GM18502 (cell line): Measurements from ENCODE around the gene PODNL1.
"Not testable (repeated sequence)": the region's sequence is repeated elsewhere in the genome, so short reads cannot be mapped to it uniquely, and the experiment has no call there.

ENCODE experiments used
- ATAC-seq: cut with Tn5 transposase; IDR thresholded peaks from one replicate; pipeline ENCODE4 v1.9.1; 2021; ENCODE audit warnings: mild to moderate bottlenecking; ENCODE audit not compliant: unreplicated experiment, poor library complexity

Gene PODNL1

DNA sequence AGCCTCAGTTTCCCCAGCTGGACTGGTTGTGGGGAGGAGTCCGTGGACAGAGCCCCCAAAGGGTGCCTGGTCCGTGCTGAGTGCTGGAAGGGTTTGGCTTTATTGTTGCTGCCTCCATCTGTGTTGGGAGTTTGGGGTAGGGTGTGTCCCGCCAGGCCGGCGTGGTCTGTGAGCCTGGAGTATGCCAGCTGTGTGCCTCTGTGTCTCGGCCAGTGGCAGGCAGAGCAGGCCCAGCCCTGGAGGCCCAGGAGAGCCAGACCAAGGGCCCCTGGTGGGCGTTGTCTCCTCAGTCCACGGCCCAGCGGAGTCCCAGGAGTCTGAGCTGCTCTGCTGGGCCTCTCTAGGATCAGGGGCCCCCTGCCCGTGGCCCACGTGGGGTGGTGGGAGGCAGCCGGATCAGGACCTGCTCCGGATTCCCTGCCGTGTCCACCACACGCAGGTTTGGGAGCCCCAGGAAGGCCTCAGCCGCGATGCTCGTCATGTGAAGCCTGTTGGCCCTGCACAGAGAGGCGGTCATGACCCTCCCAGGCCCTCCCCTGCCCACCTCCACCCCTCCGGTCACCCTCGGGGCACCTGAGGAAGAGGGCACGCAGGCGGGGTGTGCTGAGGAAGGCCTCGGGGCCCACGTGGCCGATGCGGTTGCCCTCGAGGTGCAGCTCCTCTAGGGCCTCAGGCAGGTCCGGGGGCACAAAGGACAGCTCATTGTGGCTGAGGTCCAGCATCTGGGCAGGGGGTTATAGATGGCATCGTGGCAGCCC lies 6.6 kb downstream of the PODNL1 start:
- no peak for ATAC-seq

DNA sequence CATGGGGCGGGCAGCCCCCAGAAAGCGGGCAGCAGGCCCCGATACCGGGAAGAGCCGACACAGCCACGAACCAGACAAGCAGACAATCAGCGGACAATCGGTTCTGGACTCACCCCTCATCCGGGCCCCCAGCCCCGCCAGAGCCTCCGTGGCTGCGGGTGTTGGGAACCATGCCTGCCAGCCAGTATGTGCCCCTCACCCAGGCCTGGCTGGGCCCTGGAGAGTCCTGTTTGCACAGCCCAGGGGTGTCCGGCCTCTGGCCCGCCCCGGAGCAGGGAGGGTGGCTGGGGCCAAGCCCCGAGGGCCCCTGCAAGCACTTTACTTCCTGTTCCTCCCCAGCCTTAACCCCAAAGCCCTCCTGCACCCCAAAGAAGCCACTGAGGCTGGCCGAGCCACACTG lies 7.8 kb downstream of the PODNL1 start:
- ATAC-seq = no peak

DNA sequence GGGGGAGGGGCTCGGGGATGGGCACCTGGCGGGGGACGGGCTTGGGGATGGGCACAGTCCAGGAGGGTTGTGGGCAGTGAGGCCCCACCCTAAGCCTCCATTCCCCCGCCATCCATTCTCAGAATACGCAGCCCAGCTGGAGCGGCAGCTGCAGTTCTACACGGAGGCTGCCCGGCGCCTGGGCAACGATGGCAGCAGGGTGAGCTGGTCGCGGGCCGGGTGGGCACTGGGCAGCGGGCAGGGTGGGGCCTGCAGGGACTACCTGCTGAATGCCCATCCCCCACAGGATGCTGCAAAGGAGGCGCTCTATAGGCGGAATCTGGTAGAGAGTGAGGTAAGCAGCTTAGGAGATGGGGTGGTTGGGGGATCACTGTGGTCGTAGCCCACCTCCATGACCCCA lies 8.3 kb downstream of the PODNL1 start:
- no peak for ATAC-seq

DNA sequence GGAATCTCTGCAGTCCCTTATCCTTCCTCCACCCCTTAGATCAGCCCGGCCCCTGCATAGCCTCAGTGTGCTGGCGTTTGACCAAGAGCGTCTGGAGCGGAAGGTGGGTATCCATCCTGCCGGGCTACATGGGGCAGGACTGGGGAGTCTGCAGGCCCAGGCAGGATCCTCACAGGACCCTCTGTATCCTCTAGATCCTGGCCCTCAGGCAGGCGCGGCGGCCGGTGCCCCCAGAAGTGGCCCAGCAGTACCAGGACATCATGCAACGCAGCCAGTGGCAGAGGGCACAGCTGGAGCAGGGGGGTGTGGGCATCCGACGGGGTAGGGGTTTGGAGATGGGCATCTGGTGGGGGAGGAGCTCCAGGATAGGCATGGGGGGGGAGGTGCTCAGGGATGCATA lies 8.9 kb downstream of the PODNL1 start:
- no peak for ATAC-seq

DNA sequence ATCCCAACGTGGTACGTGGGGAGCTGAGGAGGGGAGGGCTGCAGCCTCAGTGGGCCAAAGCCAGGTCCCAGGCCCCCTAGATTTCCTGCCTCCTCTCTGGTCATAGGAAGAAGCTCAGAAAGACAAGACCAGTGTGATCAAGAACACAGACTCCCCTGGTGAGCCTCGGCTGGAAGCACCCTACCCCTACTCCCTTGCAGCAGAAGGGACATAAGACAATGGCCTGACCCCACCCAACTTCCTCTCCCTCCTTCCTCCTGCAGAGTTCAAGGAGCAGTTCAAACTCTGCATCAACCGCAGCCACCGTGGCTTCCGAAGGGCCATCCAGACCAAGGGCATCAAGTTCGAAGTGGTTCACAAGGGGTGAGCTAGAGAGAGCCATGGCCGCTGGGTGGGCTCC lies 11.5 kb downstream of the PODNL1 start:
- ATAC-seq = no peak

DNA sequence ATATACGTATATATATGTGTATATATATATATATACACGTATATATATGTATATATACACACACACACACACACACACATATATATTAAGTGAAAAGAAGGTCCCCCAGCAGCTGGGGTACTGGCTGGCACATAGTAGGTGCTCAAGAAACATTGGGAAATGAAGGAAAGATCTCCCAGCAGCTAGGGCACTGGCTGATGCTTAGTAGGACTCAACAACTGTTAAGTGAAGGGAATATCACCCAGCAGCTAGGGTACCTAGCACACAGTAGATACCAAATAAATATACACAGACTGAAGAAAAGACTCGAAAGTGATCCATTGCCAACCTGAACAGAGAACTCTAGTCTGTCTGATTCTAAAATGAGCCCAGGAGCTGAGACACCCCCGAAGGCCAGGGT lies 12.2 kb downstream of the PODNL1 start:
- ATAC-seq = no peak

DNA sequence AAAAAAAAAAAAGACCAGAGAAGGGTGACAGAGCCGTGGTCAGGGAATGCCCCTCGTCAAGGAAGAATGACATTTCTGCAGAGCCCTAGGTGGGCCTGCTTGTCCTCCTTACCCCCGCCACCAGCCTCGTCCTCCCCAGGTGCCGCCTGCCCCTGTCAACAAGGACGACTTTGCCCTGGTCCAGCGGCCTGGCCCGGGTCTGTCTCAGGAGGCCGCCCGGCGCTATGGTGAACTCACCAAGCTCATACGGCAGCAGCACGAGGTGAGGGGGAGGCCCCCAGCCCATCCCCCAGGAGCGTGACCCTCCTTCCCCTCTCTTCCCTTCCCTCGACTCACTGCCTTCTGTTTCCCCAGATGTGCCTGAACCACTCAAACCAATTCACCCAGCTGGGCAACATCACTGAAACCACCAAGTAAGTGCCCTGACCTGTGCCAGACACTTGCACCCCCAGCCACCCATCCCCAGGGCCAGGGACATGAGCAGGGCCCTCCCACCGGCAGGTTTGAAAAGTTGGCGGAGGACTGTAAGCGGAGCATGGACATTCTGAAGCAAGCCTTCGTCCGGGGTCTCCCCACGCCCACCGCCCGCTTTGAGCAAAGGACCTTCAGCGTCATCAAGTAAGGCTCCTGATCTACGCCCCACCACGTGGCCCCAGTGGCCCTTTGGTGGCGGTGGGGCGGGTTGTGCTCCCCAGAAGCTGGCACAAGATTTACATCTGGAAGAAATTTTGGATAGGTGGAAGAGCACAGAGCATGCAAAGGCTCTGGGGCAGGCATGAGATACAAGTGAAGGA lies 14.8 kb downstream of the PODNL1 start:
- no peak for ATAC-seq

DNA sequence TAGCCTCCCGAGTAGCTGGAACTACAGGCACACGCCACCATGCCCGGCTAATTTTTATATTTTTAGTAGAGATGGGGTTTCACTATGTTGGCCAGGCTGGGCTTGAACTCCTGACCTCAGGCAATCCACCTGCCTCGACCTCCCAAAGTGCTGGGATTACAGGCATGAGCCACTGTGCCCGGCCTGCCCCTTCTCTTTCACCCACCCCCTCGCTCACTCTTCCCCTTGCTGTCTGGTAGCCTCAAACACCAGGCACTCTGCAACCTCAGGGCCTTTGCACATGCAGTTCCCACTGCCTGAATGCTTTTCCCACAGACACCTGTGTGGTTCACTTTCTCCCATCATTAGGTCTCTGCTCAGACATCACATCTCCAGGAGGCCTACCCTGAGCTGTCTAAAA lies 16.1 kb downstream of the PODNL1 start:
- not testable (repeated sequence) for ATAC-seq

DNA sequence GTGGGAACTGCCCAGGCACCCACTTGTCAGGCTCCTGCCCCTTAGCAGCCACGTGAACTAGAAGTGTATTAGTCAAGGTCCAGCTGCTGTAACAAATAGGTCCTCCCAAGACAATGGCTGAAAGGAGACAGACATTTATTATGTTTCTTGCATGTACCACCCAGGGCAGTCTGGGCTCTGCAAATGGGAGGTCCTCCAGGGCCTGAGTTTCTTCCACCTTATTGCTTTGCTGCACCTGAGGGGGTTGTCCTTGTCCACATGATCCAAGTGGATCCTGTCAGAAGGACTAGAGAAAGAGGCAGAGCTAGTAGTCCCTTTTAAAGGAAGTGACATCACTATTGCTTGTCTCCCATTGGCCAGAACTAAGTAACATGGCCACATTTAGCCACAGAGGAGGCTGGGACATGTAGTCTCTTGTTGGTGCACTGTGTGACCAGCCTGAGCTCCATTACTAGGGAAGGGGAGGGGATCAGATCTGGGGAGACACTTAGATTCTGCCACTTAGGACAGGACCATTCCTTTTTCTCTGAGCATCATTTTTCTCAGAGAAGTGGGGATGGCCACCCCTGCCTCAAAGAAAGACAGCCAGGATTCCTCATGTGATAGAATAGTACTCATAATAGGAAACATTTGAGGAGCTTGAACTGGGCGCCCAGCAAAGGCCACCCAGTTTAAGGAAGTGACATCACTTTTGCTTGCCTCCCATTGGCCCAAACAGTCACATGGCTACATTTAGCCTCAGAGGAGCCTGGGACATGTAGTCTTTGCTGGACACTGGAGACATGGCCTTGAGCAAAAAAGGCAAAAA lies 17.1 kb downstream of the PODNL1 start:
- no peak for ATAC-seq

DNA sequence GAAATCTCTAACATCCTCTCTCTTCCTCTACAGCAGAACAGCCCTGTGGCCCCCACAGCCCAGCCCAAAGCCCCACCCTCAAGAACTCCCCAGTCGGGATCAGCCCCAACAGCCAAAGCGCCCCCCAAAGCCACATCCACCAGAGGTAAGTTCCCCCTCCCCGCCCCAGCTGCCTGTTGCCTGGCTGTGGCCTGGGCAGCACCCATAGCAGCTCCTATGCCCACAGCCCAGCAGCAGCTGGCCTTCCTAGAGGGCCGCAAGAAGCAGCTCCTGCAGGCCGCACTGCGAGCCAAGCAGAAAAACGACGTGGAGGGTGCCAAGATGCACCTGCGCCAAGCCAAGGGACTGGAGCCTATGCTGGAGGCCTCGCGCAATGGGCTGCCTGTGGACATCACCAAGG lies 17.7 kb downstream of the PODNL1 start:
- no peak for ATAC-seq

DNA sequence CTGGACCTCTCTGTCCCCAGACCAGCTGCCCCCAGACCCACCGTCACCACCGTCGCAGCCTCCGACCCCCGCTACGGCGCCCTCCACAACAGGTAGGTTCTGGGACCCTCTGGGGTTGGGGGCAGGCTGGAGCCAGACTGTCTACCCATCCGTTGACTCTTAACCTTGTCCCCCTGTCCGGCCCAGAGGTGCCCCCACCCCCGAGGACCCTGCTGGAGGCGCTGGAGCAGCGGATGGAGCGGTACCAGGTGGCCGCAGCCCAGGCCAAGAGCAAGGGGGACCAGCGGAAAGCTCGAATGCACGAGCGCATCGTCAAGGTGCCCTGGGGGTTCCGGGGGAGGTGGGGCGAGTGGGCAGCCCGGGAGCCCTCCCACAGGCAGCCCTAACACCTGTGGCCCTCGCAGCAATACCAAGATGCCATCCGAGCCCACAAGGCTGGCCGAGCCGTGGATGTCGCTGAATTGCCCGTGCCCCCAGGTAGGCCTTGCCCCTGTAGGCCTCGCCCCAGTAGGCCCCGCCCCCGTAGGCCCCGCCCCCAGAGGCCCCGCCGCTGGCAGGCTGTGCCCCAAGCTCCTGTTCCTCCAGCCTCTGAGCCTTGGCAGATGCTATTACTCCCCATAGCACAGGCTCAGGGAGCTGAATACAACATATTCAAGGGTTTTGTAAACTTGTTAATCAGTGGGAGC lies 19.3 kb downstream of the PODNL1 start:
- ATAC-seq = no peak

DNA sequence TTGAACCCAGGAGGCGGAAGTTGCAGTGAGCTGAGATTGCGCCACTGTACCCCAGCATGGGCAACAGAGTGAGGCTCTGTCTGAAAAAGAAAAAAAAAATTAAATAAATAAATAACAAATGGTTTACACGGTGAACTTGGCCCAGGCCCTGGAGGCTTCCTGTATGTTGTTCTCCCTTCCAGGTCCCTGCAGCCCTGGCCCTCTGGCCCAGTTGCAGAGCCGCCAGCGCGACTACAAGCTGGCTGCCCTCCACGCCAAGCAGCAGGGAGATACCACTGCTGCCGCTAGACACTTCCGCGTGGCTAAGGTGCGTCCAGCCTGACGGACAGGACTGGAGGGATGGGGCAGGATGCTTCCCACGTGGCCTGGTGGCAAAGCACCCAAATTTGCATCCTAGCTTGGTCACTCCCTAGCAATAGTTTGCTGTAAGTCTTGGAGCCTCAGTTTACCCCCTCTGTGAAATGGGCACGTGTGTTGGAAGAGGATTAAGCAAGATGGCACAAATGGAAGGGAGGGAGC lies 20.3 kb downstream of the PODNL1 start:
- ATAC-seq = no peak

DNA sequence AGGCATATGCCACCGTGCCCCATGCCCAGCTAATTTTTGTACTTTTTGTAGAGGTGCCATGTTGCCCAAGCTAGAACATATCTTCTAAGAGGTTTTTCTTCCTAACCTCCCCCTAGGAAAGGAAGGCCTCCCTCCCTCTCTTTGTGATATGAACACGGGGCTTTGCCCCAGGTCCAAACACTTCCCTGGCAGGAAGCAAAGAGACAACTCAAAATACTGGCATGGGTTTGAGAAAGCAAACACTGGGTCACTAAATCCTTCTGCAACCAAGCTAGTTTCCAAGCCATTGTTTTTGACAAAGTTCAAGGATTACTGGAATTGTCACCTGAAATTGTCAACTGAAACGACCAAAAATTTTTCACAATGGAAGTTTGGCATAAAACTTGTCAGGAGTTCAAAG lies 23.4 kb downstream of the PODNL1 start:
- ATAC-seq = no peak

DNA sequence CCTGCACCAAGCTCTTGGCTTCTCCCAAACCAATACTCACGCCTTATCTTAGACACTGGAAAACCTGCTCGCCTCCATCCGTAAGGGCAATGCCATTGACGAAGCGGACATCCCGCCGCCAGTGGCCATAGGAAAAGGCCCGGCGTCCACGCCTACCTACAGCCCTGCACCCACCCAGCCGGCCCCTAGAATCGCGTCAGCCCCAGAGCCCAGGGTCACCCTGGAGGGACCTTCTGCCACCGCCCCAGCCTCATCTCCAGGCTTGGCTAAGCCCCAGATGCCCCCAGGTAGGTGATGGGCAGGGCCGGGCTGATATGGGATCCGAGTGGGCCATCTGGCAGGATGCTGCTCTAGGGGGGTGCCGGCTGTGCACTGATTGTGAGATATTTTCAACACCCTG lies 24.9 kb downstream of the PODNL1 start:
- no peak for ATAC-seq

DNA sequence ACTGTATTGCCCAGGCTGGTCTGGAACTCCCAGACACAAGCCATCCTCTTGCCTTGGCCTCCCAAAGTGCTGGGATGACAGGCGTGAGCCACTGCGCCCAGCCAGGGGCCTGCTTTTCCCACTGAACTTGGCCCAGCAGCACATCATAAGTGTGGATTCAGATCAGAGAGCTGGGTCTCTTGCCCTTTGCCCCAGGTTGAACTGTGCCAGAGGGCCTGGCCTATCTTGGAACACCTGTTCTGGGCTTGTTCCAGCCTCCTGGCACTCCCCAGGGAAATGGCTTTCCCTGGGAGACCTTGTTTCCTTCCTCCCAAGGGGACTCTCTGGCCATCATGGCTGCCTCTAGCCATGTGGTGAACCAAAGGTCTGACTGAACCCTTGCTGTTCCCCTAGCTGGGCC lies 28.8 kb downstream of the PODNL1 start:
- no peak for ATAC-seq

DNA sequence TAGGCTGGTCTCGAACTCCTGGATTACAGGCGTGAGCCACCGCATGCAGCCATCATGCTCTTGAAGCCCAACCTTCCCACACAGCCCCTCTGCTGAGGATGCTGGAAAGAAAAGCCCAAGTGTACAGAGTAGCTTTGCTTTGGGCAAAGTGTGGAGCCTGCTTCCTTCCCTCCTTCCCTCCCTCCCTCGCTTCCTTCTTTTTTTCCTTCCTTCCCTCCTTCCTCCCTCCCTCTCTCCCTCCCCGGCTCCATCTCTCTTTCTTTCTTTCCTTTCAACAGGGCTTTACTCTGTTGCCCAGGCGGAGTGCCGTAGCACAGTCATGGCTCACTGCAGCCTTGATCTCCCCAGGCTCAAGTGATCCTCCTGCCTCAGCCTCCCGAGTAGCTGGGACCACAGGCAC lies 29.5 kb downstream of the PODNL1 start:
- no peak for ATAC-seq

DNA sequence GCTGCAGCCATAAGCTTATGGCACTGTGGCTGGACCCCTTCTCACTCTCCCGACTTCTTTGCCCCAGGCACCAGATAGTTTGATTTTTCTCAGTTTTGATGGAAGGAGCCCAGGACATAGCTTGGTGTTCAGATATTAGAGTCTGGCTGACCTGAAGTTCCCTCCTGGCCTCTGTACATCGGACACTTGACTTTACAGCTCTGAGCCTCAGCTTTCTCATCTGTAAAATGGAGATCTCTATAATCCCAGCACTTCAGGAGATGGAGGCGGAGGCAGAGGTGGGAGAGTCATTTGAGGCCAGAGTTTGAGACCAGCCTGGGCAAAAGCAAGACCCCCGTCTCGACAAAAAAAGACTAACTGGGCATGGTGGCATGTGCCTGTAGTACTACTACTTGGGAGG lies 31.3 kb downstream of the PODNL1 start:
- no peak for ATAC-seq

DNA sequence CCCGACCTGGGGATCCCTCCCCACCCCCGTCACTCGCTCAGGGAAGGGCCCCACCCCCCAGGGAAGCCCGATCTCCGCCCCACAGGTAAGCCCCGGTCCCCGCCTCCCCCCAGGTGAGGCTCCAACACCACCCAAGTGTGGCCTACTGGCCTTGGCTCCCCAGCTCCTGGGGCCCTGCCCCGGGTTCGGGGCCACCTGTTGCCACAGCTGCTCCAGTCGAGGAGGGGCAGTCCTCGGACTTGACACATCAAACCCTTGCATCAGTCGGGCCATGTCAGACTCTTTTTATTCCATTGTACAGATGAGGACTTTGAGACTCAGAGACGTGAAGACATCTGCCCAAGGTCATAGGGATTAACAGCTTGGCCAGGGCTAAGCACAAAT lies 31.7 kb downstream of the PODNL1 start:
- ATAC-seq = peak; percentile 29

DNA sequence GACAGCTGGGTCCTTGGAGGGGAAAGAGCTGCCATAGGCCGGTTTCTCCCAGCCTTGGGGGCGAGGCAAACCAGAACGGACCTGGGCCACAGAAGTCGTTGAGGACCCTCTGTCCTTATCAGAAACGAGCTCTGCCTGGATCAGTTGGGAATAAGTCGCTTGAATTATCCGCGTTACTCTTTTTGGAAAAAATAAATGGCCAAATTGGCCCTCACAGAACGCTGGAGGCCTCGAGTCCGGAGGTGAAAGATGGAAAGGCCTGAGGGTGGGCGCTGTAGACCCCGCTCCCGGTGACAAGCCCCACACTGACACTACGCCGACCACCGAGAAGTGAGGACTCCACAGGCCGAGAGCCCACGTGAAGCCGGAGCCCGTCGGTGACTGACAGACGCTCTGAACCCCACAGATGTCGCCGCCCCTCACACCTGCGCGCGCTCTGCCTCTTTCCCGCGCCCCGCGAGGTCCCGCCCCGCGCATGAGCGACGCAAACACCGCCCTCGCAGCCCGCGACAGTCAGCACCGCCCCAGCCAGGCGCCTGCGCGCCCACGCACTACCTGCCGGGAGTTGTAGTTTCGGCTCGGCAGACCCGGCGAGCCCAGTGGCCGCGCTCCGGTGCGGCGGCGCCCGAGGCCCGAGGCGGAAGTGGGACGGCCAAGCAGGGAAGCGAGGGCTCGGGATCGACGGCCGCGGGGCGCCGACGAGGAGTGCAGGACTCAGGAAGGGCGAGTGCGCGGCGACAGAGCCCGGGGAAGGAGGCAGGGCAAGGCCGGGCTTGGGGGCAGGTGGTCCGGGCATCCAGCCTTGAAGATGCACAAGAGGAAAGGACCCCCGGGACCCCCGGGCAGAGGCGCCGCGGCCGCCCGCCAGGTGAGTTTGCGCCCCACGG lies 32.3 kb downstream of the PODNL1 start, which contains the start of the genes BRME1 and CC2D1A:
Gene BRME1 (minus strand): TSS at position 484 of the 887 bp plus-strand sequence. CDS start 1,225 bp downstream, outside the sequence.
Gene CC2D1A (plus strand): TSS at position 568 of the 887 bp plus-strand sequence. CDS start 241 bp downstream, at position 809.
- peak; percentile 91 for ATAC-seq
